H9 (cell line): Measurements from ENCODE around the gene CREG1. TPM values are rescaled to one million over a fixed set of nuclear protein-coding genes. Genes with fewer than 3 reads are reported as not detected.

ENCODE experiments used
- DNase-seq: peaks from one replicate; pipeline ENCODE4 v3.0.0-alpha.2; 2017
- H2AFZ ChIP-seq: one replicate; pipeline ENCODE4 v1.6.1; 2013; ENCODE audit warnings: mild to moderate bottlenecking, low read length, control low read depth, moderate library complexity
- H2AK5ac ChIP-seq: 2 replicates; pipeline ENCODE4 v1.6.1; 2013; ENCODE audit warnings: low read length, control low read depth, mixed read lengths; ENCODE audit not compliant: insufficient read length
- H2BK120ac ChIP-seq: one replicate; pipeline ENCODE4 v1.6.1; 2013; ENCODE audit warnings: low read depth, mild to moderate bottlenecking, low read length, control low read depth, inconsistent platforms; ENCODE audit not compliant: poor library complexity, severe bottlenecking
- H2BK12ac ChIP-seq: 2 replicates; pipeline ENCODE4 v1.6.1; 2013; ENCODE audit warnings: low read length, control low read depth, mixed read lengths, low read depth; ENCODE audit not compliant: insufficient read length
- H2BK15ac ChIP-seq: 2 replicates; pipeline ENCODE4 v1.6.1; 2013; ENCODE audit warnings: low read depth, low read length, control low read depth
- H2BK20ac ChIP-seq: one replicate; pipeline ENCODE4 v1.6.1; 2013; ENCODE audit warnings: low read depth, mild to moderate bottlenecking, low read length, control low read depth, inconsistent platforms; ENCODE audit not compliant: poor library complexity, severe bottlenecking
- H2BK5ac ChIP-seq: 2 replicates; pipeline ENCODE4 v1.6.1; 2013; ENCODE audit warnings: low read length, control low read depth, mixed read lengths; ENCODE audit not compliant: insufficient read length
- H3K14ac ChIP-seq: 2 replicates; pipeline ENCODE4 v1.6.1; 2013; ENCODE audit warnings: low read length, control low read depth; ENCODE audit not compliant: insufficient read depth
- H3K18ac ChIP-seq: 2 replicates; pipeline ENCODE4 v1.6.1; 2013; ENCODE audit warnings: low read depth, mild to moderate bottlenecking, mixed read lengths, low read length, control low read depth; ENCODE audit not compliant: insufficient read length
- H3K23ac ChIP-seq: 2 replicates; pipeline ENCODE4 v1.6.1; 2013; ENCODE audit warnings: low read length, control low read depth, mixed read lengths, low read depth; ENCODE audit not compliant: insufficient read length
- H3K23me2 ChIP-seq: 2 replicates; pipeline ENCODE4 v1.6.1; 2013; ENCODE audit warnings: low read depth, mild to moderate bottlenecking, mixed read lengths, low read length, control low read depth; ENCODE audit not compliant: insufficient read length, poor library complexity, severe bottlenecking
- H3K27ac ChIP-seq: 2 replicates; pipeline ENCODE4 v1.5.1; 2013; ENCODE audit warnings: low read length, control low read depth, mixed read lengths, low read depth; ENCODE audit not compliant: insufficient read length
- H3K27me3 ChIP-seq: 2 replicates; pipeline ENCODE4 v1.6.1; 2013; ENCODE audit warnings: low read length, control low read depth, inconsistent platforms; ENCODE audit not compliant: insufficient read depth
- H3K4ac ChIP-seq: 2 replicates; pipeline ENCODE4 v1.6.1; 2013; ENCODE audit warnings: low read depth, mild to moderate bottlenecking, control low read depth, inconsistent platforms, low read length, moderate library complexity
- H3K4me1 ChIP-seq: 2 replicates; pipeline ENCODE4 v1.6.1; 2013; ENCODE audit warnings: low read length, control low read depth, inconsistent platforms; ENCODE audit not compliant: insufficient read depth
- H3K4me2 ChIP-seq: 2 replicates; pipeline ENCODE4 v1.6.1; 2013; ENCODE audit warnings: low read length, control low read depth, mixed read lengths; ENCODE audit not compliant: insufficient read length, insufficient read depth
- H3K56ac ChIP-seq: 2 replicates; pipeline ENCODE4 v1.6.1; 2013; ENCODE audit warnings: low read depth, mild to moderate bottlenecking, mixed read lengths, low read length, control low read depth; ENCODE audit not compliant: insufficient read length
- H3K79me1 ChIP-seq: 2 replicates; pipeline ENCODE4 v1.6.1; 2013; ENCODE audit warnings: low read depth, mild to moderate bottlenecking, moderate library complexity, low read length, control low read depth, inconsistent platforms; ENCODE audit not compliant: insufficient read depth, poor library complexity, severe bottlenecking
- H3K79me2 ChIP-seq: 2 replicates; pipeline ENCODE4 v1.6.1; 2013; ENCODE audit warnings: low read length, control low read depth, inconsistent platforms; ENCODE audit not compliant: insufficient read depth
- H3K9ac ChIP-seq: 2 replicates; pipeline ENCODE4 v1.6.1; 2013; ENCODE audit warnings: low read length, control low read depth, mixed read lengths; ENCODE audit not compliant: insufficient read length; ENCODE audit errors: extremely low read depth
- H3K9me3 ChIP-seq: one replicate; pipeline ENCODE4 v1.6.1; 2013; ENCODE audit warnings: low read depth, low read length, inconsistent platforms; ENCODE audit not compliant: control insufficient read depth
- H3T11ph ChIP-seq: one replicate; pipeline ENCODE4 v1.6.1; 2013; ENCODE audit warnings: mild to moderate bottlenecking, low read length, control low read depth, inconsistent platforms
- H4K20me1 ChIP-seq: one replicate; pipeline ENCODE4 v1.6.1; 2013; ENCODE audit not compliant: control insufficient read depth, insufficient read length, insufficient read depth
- H4K5ac ChIP-seq: 2 replicates; pipeline ENCODE4 v1.6.1; 2013; ENCODE audit warnings: low read depth, mild to moderate bottlenecking, mixed read lengths, low read length, control low read depth; ENCODE audit not compliant: insufficient read length
- H4K8ac ChIP-seq: replicated peaks from 2 replicates; pipeline ENCODE4 v1.6.1; 2013; ENCODE audit warnings: low read length, control low read depth, mixed read lengths, low read depth; ENCODE audit not compliant: insufficient read length
- H4K91ac ChIP-seq: 2 replicates; pipeline ENCODE4 v1.6.1; 2013; ENCODE audit warnings: low read depth, mild to moderate bottlenecking, moderate library complexity, mixed read lengths, low read length, control low read depth; ENCODE audit not compliant: insufficient read length
- H3K27ac Mint-ChIP-seq, 3 experiments: 2 replicates in 2 of 3; 3 replicates in 1 of 3; pipeline ENCODE4 v1.8.0; 2020 to 2021; ENCODE audit warnings: mixed read lengths in 3 of 3, mild to moderate bottlenecking in 1 of 3, moderate library complexity in 1 of 3
- H3K27me3 Mint-ChIP-seq: 2 replicates; pipeline ENCODE4 v1.8.0; 2021; ENCODE audit warnings: low read depth, mild to moderate bottlenecking, moderate library complexity, mixed read lengths
- H3K36me3 Mint-ChIP-seq, 3 experiments: 2 replicates in 2 of 3; 3 replicates in 1 of 3; pipeline ENCODE4 v1.8.0; 2020 to 2021; ENCODE audit warnings: low read depth in 3 of 3, mixed read lengths in 3 of 3; ENCODE audit not compliant: insufficient read depth in 1 of 3
- H3K4me1 Mint-ChIP-seq, 2 experiments: 2 replicates each; pipeline ENCODE4 v1.8.0; 2020; ENCODE audit warnings: mixed read lengths in 2 of 2
- H3K4me3 Mint-ChIP-seq, 2 experiments: 2 replicates in 1 of 2; 3 replicates in 1 of 2; pipeline ENCODE4 v1.8.0; 2020 to 2021; ENCODE audit warnings: mild to moderate bottlenecking in 2 of 2, mixed read lengths in 2 of 2, moderate library complexity in 1 of 2
- H3K9me3 Mint-ChIP-seq, 2 experiments: 2 replicates in 1 of 2; 3 replicates in 1 of 2; pipeline ENCODE4 v1.8.0; 2020; ENCODE audit warnings: mild to moderate bottlenecking in 2 of 2, mixed read lengths in 2 of 2, moderate library complexity in 1 of 2
- WGBS: extraction: QIAGEN DNeasy Blood & Tissue Kit; methylation state at CpG from one replicate; pipeline ENCODE4 v1.1.7; 2013; ENCODE audit warnings: missing lambda C conversion rate, low lambda C conversion rate, mixed read lengths; ENCODE audit not compliant: insufficient read length; ENCODE audit errors: extremely low coverage; 5-methylcytosine and 5-hydroxymethylcytosine counted together
- total RNA-seq: library from RNA; stranded (reverse); gene quantifications from 2 replicates; pipeline ENCODE4 v1.2.1, GENCODE V29; 2021
- TF ChIP-seq, protein P1 (sequence below): fragments of 200-600 bp; sonication (generic); conservative IDR thresholded peaks from 3 replicates; pipeline ENCODE4 v1.8.0; 2021; ENCODE audit warnings: antibody characterized with exemption, mild to moderate bottlenecking

Gene CREG1
- total RNA-seq, 1 experiment from 2014 or later, result 19.8 TPM

DNA sequence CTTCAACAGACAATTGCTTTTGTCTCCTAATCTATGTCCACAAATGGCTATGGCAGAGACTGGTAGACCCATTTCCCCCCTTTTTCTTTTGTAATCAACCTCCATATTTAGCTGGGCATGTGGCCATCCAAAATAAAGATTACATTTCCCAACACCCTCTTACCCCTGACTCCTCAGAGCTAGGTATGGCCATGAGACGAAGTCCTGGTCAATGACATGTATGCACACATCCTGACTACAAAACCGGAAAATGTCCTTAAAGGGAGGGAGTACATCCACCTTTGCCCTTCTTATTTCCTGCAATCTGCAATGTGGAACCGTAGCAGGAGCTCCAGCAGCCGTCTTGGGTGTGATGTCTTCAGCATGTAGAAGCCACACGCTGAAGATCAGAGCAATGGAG lies 40.3 kb upstream of the CREG1 start:
- Mint-ChIP-seq H3K27ac (no peak overlapping the region), H3K36me3 (peaks cover 0 to 5% (median 2%) of the 10 kb centered on the region in 3 experiments; a peak in 4 of 7 replicates), H3K4me1 (0 out of 4 replicates have a peak, but pooled peaks cover 0 to 3% of the 10 kb centered on the region in 2 experiments), H3K4me3 (no peak overlapping the region), H3K9me3 (peaks cover 7 to 14% of the 10 kb centered on the region in 2 experiments; a peak in 4 of 5 replicates), H3K27me3 (peaks cover 5% of the 10 kb centered on the region)
- Histone ChIP-seq H4K91ac (no peak overlapping the region), H3K4me2 (no peak overlapping the region), H2BK20ac (no peak overlapping the region), H3K23ac (no peak overlapping the region), H2AFZ (no peak overlapping the region), H4K8ac (no peak overlapping the region), H3K4me1 (no peaks in the 10 kb centered on the region), H2AK5ac (no peak overlapping the region), H3K27ac (no peak overlapping the region), H3K4ac (no peak overlapping the region), H2BK12ac (no peak overlapping the region), H3K56ac (no peak overlapping the region), H3K9me3 (no peaks in the 10 kb centered on the region), H3K9ac (no peak overlapping the region), H4K5ac (no peak overlapping the region), H3K79me2 (no peaks in the 10 kb centered on the region), H3K23me2 (no peaks in the 10 kb centered on the region), H3K27me3 (no peaks in the 10 kb centered on the region), H3T11ph (no peak overlapping the region), H3K14ac (no peak overlapping the region), H4K20me1 (no peaks in the 10 kb centered on the region), H2BK120ac (no peak overlapping the region), H2BK15ac (no peak overlapping the region), H2BK5ac (no peak overlapping the region), H3K18ac (no peak overlapping the region), H3K79me1 (no peaks in the 10 kb centered on the region)
- DNase-seq, result no peak
- TF ChIP-seq, protein P1, sequence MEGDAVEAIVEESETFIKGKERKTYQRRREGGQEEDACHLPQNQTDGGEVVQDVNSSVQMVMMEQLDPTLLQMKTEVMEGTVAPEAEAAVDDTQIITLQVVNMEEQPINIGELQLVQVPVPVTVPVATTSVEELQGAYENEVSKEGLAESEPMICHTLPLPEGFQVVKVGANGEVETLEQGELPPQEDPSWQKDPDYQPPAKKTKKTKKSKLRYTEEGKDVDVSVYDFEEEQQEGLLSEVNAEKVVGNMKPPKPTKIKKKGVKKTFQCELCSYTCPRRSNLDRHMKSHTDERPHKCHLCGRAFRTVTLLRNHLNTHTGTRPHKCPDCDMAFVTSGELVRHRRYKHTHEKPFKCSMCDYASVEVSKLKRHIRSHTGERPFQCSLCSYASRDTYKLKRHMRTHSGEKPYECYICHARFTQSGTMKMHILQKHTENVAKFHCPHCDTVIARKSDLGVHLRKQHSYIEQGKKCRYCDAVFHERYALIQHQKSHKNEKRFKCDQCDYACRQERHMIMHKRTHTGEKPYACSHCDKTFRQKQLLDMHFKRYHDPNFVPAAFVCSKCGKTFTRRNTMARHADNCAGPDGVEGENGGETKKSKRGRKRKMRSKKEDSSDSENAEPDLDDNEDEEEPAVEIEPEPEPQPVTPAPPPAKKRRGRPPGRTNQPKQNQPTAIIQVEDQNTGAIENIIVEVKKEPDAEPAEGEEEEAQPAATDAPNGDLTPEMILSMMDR, result no peak
- no CpG with 5 or more reads among the region's 5 CpGs for WGBS
